Measurements from ENCODE around the gene CLCNKB. TPM values are rescaled to one million over a fixed set of nuclear protein-coding genes. Genes with fewer than 3 reads are reported as not detected.

CLCNKB gene
- total RNA-seq, 1 donor from 2014 or later = 0.18 TPM

GRCh38 chr1:16099412-16099811 lies 55.8 kb downstream of the CLCNKB start:
- intact Hi-C loops (cut with DNase I) = no loop called here
- Histone ChIP-seq H3K4me3 (no peak overlapping the region), H3K27me3 (ENCODE audit: low read depth) (no peaks in the 10 kb centered on the region), H3K36me3 (no peaks in the 10 kb centered on the region), H3K27ac (no peak overlapping the region), H3K9me3 (no peaks in the 10 kb centered on the region), H3K4me1 (no peaks in the 10 kb centered on the region)
- TF ChIP-seq CTCF (IDR thresholded peaks at IDR 0.05) = no peak
- ATAC-seq (no peak), DNase-seq (no peak)

GRCh38 chr1:16101623-16102022 lies 58.0 kb downstream of the CLCNKB start:
- TF ChIP-seq CTCF (IDR thresholded peaks at IDR 0.05) = no peak
- Histone ChIP-seq H3K27ac (no peak overlapping the region), H3K4me1 (no peaks in the 10 kb centered on the region), H3K36me3 (no peaks in the 10 kb centered on the region), H3K9me3 (no peaks in the 10 kb centered on the region), H3K27me3 (ENCODE audit: low read depth) (no peaks in the 10 kb centered on the region), H3K4me3 (no peak overlapping the region)
- intact Hi-C loops (cut with DNase I) = no loop called here
- DNase-seq = no peak
- peak in 1 of 2 donors; percentile 23 for ATAC-seq

Other genes with a start within 250 kb of the CLCNKB start
- gene UQCRHL, start 236.1 kb upstream of the CLCNKB start, total RNA-seq = 1.1 TPM
- gene SPEN, start 196.1 kb upstream of the CLCNKB start, total RNA-seq = 54.7 TPM
- 37.7 TPM for gene ZBTB17, start 67.7 kb upstream of the CLCNKB start, total RNA-seq
- 0.21 TPM for gene SRARP, start 39.5 kb upstream of the CLCNKB start, total RNA-seq
- 4.9 TPM for gene HSPB7, start 25.7 kb upstream of the CLCNKB start, total RNA-seq
- 0.65 TPM for gene CLCNKA, start 21.7 kb upstream of the CLCNKB start, total RNA-seq
- not detected for gene FAM131C, start 29.9 kb downstream of the CLCNKB start, total RNA-seq
- gene EPHA2, start 112.3 kb downstream of the CLCNKB start, total RNA-seq = 20.4 TPM
- 15.6 TPM for gene ARHGEF19, start 168.9 kb downstream of the CLCNKB start, total RNA-seq
- 9.1 TPM for gene CPLANE2, start 193.4 kb downstream of the CLCNKB start, total RNA-seq